Body of pancreas (tissue), 4 donors: ENCODE data around the gene FCGR2B. TPM values are rescaled to one million over a fixed set of nuclear protein-coding genes. Genes with fewer than 3 reads are reported as not detected.
"Not testable (repeated sequence)": the region's sequence is repeated elsewhere in the genome, so short reads cannot be mapped to it uniquely, and the experiment has no call there.

Experiments
- ATAC-seq: fragments of 150-250 bp; one replicate; pipeline ENCODE4 v1.9.1; 2016
- DNase-seq, 4 donors: peaks; one replicate each; pipeline ENCODE4 v3.0.0-alpha.2; 2019
- H3K27ac ChIP-seq, 4 donors: fragments of 200-600 bp; sonication (generic); 1 replicate in 3 of 4; 2 replicates in 1 of 4; pipeline versions ENCODE4 v1.5.1 to v1.6.1; 2016 to 2019; ENCODE audit warnings: mild to moderate bottlenecking in 1 of 4, mixed read lengths in 1 of 4, moderate library complexity in 1 of 4
- H3K27me3 ChIP-seq, 2 donors: fragments of 200-600 bp; sonication (generic); one replicate each; pipeline ENCODE4 v1.6.0; 2016; ENCODE audit warnings: mild to moderate bottlenecking in 1 of 2
- H3K36me3 ChIP-seq, 2 donors: fragments of 200-600 bp; sonication (generic); replicated peaks in 1 of 2; 2 replicates each; pipeline ENCODE4 v1.5.1; 2016; ENCODE audit warnings: low read depth in 2 of 2; ENCODE audit not compliant: insufficient read depth in 1 of 2
- H3K4me1 ChIP-seq: fragments of 200-600 bp; sonication (generic); one replicate; pipeline ENCODE4 v1.6.0; 2016
- H3K4me3 ChIP-seq, 2 donors: fragments of 200-600 bp; sonication (generic); 1 replicate in 1 of 2; 2 replicates in 1 of 2; pipeline ENCODE4 v1.5.1; 2016 to 2019
- H3K9me3 ChIP-seq, 3 donors: fragments of 200-600 bp; sonication (generic); 1 replicate in 2 of 3; 2 replicates in 1 of 3; pipeline ENCODE4 v1.5.1; 2016
- CTCF ChIP-seq, 7 experiments: fragments of 450-650 bp in 4 of 7; fragments of 200-600 bp in 3 of 7; sonication (generic) in 3 of 7; IDR thresholded peaks; one replicate each; pipeline ENCODE4 v1.5.1; 2016 to 2019; ENCODE audit warnings: antibody characterized with exemption in 7 of 7
- POLR2A ChIP-seq, 3 donors: fragments of 450-650 bp; IDR thresholded peaks; one replicate each; pipeline ENCODE4 v1.6.1; 2016; ENCODE audit warnings: antibody characterized with exemption in 3 of 3, mild to moderate bottlenecking in 2 of 3
- WGBS, 2 donors: methylation state at CpG; one replicate each; pipeline ENCODE4 v1.1.5; 2017; 5-methylcytosine and 5-hydroxymethylcytosine counted together
- intact Hi-C: fragments of 100-400 bp; cut with DNase I; formaldehyde crosslinking; loops from one replicate; pipeline ENCODE4 v1.15.1; 2023
- total RNA-seq, 2 donors: library from RNA; depleted of rRNA; stranded (reverse); fragments of >200 nt; gene quantifications; one replicate each; pipeline ENCODE4 v1.1.0, GENCODE V29; 2016

FCGR2B gene
- total RNA-seq, 2 donors from 2014 or later: 1.3 to 7.8 TPM

- Histone ChIP-seq H3K36me3 (no peaks in the 10 kb centered on the region), H3K9me3 (no peaks in the 10 kb centered on the region), H3K27me3 (no peaks in the 10 kb centered on the region), H3K4me3 (no peak overlapping the region), H3K4me1 (no peaks in the 10 kb centered on the region), H3K27ac (no peak overlapping the region)
- no peak for DNase-seq
- no peak for ATAC-seq
- TF ChIP-seq POLR2A (IDR thresholded peaks at IDR 0.05) (no peak), CTCF (IDR thresholded peaks at IDR 0.05) (no peak)
- WGBS, 2 donors: 59 to 70% methylated on average over 3 of the region's 3 CpGs
- intact Hi-C loops: no loop called here
These were observed 26.0 kb downstream of the FCGR2B start for GRCh38 chr1:161688946-161689345.

- Histone ChIP-seq H3K27ac (no peak overlapping the region), H3K4me3 (no peak overlapping the region), H3K36me3 (no peaks in the 10 kb centered on the region), H3K9me3 (no peaks in the 10 kb centered on the region), H3K27me3 (no peaks in the 10 kb centered on the region), H3K4me1 (no peaks in the 10 kb centered on the region)
- no peak for TF ChIP-seq POLR2A (IDR thresholded peaks at IDR 0.05)
- no peak for TF ChIP-seq CTCF (IDR thresholded peaks at IDR 0.05)
- intact Hi-C loops: no loop called here
- DNase-seq (no peak), ATAC-seq (no peak)
- 67 to 85% methylated on average over 3 of the region's 3 CpGs for WGBS, 2 donors
These were observed 28.9 kb downstream of the FCGR2B start for GRCh38 chr1:161691846-161692245.

- DNase-seq, H3K4me3 ChIP-seq, ATAC-seq, intact Hi-C loops, H3K27ac ChIP-seq, H3K4me1 ChIP-seq, H3K27me3 ChIP-seq, H3K9me3 ChIP-seq, H3K36me3 ChIP-seq: not testable (repeated sequence)
- 70 to 79% methylated on average over 9 to 11 of the region's 14 CpGs for WGBS, 2 donors
These were observed 30.2 kb downstream of the FCGR2B start for GRCh38 chr1:161693020-161693712.

GRCh38 chr1:161698302-161698701, 35.4 kb downstream of the FCGR2B start:
- H3K27ac ChIP-seq, ATAC-seq, DNase-seq, H3K27me3 ChIP-seq, H3K36me3 ChIP-seq, H3K4me1 ChIP-seq, intact Hi-C loops, H3K4me3 ChIP-seq, H3K9me3 ChIP-seq: not testable (repeated sequence)
- WGBS, 2 donors: 64 to 86% methylated on average over 2 of the region's 2 CpGs

GRCh38 chr1:161702250-161702649, 39.3 kb downstream of the FCGR2B start:
- ATAC-seq: no peak
- intact Hi-C loops: no loop called here
- Histone ChIP-seq H3K9me3 (no peaks in the 10 kb centered on the region), H3K36me3 (no peaks in the 10 kb centered on the region), H3K4me1 (no peaks in the 10 kb centered on the region), H3K27ac (no peak overlapping the region), H3K4me3 (no peak overlapping the region), H3K27me3 (no peaks in the 10 kb centered on the region)
- 44 to 45% methylated on average over 8 of the region's 8 CpGs for WGBS, 2 donors
- no peak for TF ChIP-seq POLR2A (IDR thresholded peaks at IDR 0.05)
- no peak for TF ChIP-seq CTCF (IDR thresholded peaks at IDR 0.05)
- DNase-seq: no peak

- Histone ChIP-seq H3K4me1 (no peaks in the 10 kb centered on the region), H3K4me3 (no peak overlapping the region), H3K27me3 (no peaks in the 10 kb centered on the region), H3K27ac (no peak overlapping the region), H3K36me3 (no peaks in the 10 kb centered on the region), H3K9me3 (no peaks in the 10 kb centered on the region)
- no peak for DNase-seq
- TF ChIP-seq POLR2A (IDR thresholded peaks at IDR 0.05) (no peak), CTCF (IDR thresholded peaks at IDR 0.05) (no peak)
- ATAC-seq: no peak
- intact Hi-C loops: no loop called here
- WGBS, 2 donors: 76 to 89% methylated on average over 4 of the region's 4 CpGs
These were observed 42.6 kb downstream of the FCGR2B start for GRCh38 chr1:161705537-161705936.
